ENCODE measurements around the gene EIF4H.

GRCh38 chr7:74138945-74139843, 35.0 kb upstream of the EIF4H start:
- TF ChIP-seq POLR2A (IDR thresholded peaks at IDR 0.05), result no peak
- TF ChIP-seq, protein P1, sequence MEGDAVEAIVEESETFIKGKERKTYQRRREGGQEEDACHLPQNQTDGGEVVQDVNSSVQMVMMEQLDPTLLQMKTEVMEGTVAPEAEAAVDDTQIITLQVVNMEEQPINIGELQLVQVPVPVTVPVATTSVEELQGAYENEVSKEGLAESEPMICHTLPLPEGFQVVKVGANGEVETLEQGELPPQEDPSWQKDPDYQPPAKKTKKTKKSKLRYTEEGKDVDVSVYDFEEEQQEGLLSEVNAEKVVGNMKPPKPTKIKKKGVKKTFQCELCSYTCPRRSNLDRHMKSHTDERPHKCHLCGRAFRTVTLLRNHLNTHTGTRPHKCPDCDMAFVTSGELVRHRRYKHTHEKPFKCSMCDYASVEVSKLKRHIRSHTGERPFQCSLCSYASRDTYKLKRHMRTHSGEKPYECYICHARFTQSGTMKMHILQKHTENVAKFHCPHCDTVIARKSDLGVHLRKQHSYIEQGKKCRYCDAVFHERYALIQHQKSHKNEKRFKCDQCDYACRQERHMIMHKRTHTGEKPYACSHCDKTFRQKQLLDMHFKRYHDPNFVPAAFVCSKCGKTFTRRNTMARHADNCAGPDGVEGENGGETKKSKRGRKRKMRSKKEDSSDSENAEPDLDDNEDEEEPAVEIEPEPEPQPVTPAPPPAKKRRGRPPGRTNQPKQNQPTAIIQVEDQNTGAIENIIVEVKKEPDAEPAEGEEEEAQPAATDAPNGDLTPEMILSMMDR (IDR thresholded peaks at IDR 0.05), result no peak

Data from Peyer's patch (tissue), 4 donors.